Adrenal gland (tissue), 5 donors: ENCODE data around the gene ARHGEF2.

ENCODE experiments used
- POLR2A ChIP-seq, 2 donors: fragments of 450-650 bp; IDR thresholded peaks; one replicate each; pipeline ENCODE4 v1.6.1; 2017; ENCODE audit warnings: antibody characterized with exemption in 2 of 2, mild to moderate bottlenecking in 2 of 2, moderate library complexity in 1 of 2
- TF ChIP-seq, protein P1 (sequence below), 6 experiments: fragments of 450-650 bp in 4 of 6; fragments of 200-600 bp in 2 of 6; sonication (generic) in 1 of 6; IDR thresholded peaks; 1 replicate in 5 of 6; 2 replicates in 1 of 6; pipeline versions ENCODE4 v1.5.1 to v1.8.0; 2016 to 2021; ENCODE audit warnings: antibody characterized with exemption in 6 of 6, mild to moderate bottlenecking in 2 of 6, moderate library complexity in 1 of 6
- donor health status: DM: no; HTN: no; CAD: no.

DNA sequence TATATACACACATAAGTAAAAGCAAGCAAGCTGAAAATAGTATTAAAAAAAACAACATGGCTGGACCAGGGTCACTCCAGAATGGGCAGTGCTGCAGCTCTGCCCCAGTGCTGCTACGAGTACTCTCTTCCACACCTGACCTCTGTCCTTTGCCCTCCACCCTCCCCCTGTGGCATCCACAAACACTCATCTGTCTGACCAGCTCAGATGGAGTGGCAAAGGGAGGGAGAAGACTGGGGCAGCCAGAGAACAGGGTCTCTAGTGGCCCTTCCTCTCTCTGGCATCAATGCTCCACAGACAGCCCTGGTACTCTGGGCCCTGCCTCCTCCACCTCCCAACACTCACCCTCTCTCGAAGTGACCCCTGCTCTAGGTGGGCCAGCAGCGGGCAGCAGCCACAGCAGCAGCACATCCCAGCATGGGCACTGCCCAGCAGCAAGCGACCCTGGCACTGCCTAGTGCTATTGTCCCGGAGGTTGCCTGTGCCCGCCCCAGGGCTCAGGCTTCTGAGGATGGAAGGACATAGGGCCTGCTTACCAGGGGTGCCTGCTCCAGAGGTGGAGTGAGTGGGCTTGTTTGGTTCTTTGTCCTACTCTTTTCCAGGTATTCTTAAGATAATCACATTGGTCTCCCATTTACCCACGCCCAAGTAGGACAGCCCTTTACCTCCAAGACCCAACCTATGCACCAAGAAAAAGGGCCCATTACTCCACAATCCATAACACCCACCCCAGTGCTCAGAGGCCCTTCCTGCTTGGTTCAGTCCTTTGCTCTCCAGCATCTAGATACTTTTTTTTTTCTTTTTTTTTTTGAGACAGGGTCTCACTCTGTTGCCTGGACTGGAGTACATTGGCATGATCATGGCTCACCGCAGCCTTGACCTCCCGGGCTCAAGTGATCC is 6.2 kb downstream of the ARHGEF2 start:
- no peak for TF ChIP-seq POLR2A (IDR thresholded peaks at IDR 0.05)
- TF ChIP-seq, protein P1, sequence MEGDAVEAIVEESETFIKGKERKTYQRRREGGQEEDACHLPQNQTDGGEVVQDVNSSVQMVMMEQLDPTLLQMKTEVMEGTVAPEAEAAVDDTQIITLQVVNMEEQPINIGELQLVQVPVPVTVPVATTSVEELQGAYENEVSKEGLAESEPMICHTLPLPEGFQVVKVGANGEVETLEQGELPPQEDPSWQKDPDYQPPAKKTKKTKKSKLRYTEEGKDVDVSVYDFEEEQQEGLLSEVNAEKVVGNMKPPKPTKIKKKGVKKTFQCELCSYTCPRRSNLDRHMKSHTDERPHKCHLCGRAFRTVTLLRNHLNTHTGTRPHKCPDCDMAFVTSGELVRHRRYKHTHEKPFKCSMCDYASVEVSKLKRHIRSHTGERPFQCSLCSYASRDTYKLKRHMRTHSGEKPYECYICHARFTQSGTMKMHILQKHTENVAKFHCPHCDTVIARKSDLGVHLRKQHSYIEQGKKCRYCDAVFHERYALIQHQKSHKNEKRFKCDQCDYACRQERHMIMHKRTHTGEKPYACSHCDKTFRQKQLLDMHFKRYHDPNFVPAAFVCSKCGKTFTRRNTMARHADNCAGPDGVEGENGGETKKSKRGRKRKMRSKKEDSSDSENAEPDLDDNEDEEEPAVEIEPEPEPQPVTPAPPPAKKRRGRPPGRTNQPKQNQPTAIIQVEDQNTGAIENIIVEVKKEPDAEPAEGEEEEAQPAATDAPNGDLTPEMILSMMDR (IDR thresholded peaks at IDR 0.05), result no peak
